Neural cell (in vitro differentiated cells): ENCODE measurements around the gene KCNAB1. TPM values are rescaled to one million over a fixed set of nuclear protein-coding genes. Genes with fewer than 3 reads are reported as not detected.

Source experiments
- H2AFZ ChIP-seq: fragments of 200-600, 300-800 bp; sonication (generic), shearing (Covaris generic); 2 replicates; pipeline ENCODE4 v1.6.0; 2014; ENCODE audit warnings: low read depth, mild to moderate bottlenecking, antibody characterized with exemption, low read length, moderate library complexity
- H3F3A ChIP-seq: fragments of 200-600 bp; shearing (Covaris generic); 2 replicates; pipeline ENCODE4 v1.6.1; 2016; ENCODE audit warnings: mild to moderate bottlenecking, moderate library complexity, mixed read lengths, antibody characterized with exemption, low read length; ENCODE audit not compliant: insufficient read depth, poor library complexity, severe bottlenecking
- H3K27ac ChIP-seq: fragments of 200-600, 300-800 bp; sonication (generic), shearing (Covaris generic); 2 replicates; pipeline ENCODE4 v1.5.1; 2014; ENCODE audit warnings: mild to moderate bottlenecking, low read length, moderate library complexity
- H3K27me3 ChIP-seq: fragments of 300-800, 200-600 bp; sonication (generic), shearing (Covaris generic); 2 replicates; pipeline ENCODE4 v1.6.0; 2014; ENCODE audit warnings: mild to moderate bottlenecking, low read depth, low read length, moderate library complexity; ENCODE audit not compliant: insufficient read depth
- H3K36me3 ChIP-seq: fragments of 300-800, 200-600 bp; sonication (generic), shearing (Covaris generic); 2 replicates; pipeline ENCODE4 v1.5.1; 2014; ENCODE audit warnings: mild to moderate bottlenecking, antibody characterized with exemption, low read length, moderate library complexity; ENCODE audit not compliant: insufficient read depth
- H3K4me2 ChIP-seq: fragments of 300-800, 200-600 bp; sonication (generic), shearing (Covaris generic); 2 replicates; pipeline ENCODE4 v1.6.0; 2014; ENCODE audit warnings: mild to moderate bottlenecking, low read length
- H3K4me3 ChIP-seq: fragments of 300-800, 200-600 bp; sonication (generic), shearing (Covaris generic); 2 replicates; pipeline ENCODE4 v1.5.1; 2014; ENCODE audit warnings: mild to moderate bottlenecking, low read length, moderate library complexity
- H3K79me2 ChIP-seq: fragments of 200-600 bp; shearing (Covaris generic); replicated peaks from 2 replicates; pipeline ENCODE4 v1.6.0; 2014; ENCODE audit warnings: mild to moderate bottlenecking, low read length, moderate library complexity; ENCODE audit not compliant: insufficient read depth
- H3K9ac ChIP-seq: fragments of 300-800, 200-600 bp; sonication (generic), shearing (Covaris generic); 2 replicates; pipeline ENCODE4 v1.6.1; 2016; ENCODE audit warnings: mild to moderate bottlenecking, low read length, mixed read lengths
- H3K9me2 ChIP-seq: fragments of 200-600 bp; shearing (Covaris generic); 2 replicates; pipeline ENCODE4 v1.6.1; 2016; ENCODE audit warnings: mild to moderate bottlenecking, low read length, mixed read lengths; ENCODE audit not compliant: insufficient read depth
- H3K9me3 ChIP-seq: fragments of 200-600, 300-800 bp; sonication (generic), shearing (Covaris generic); 2 replicates; pipeline ENCODE4 v1.6.1; 2016; ENCODE audit warnings: mild to moderate bottlenecking, mixed run types, low read length, moderate library complexity, mixed read lengths
- H4K20me1 ChIP-seq: fragments of 200-600 bp; shearing (Covaris generic); 2 replicates; pipeline ENCODE4 v1.6.1; 2016; ENCODE audit warnings: mild to moderate bottlenecking, mixed run types; ENCODE audit not compliant: insufficient read depth
- EP300 ChIP-seq: fragments of 450-650 bp; conservative IDR thresholded peaks from 2 replicates; pipeline ENCODE4 v1.6.1; 2014; ENCODE audit warnings: antibody characterized with exemption, mild to moderate bottlenecking, moderate library complexity; ENCODE audit not compliant: poor library complexity, severe bottlenecking
- EZH2 ChIP-seq: fragments of 200-600, 300-800 bp; shearing (Covaris generic), sonication (generic); IDR thresholded peaks from 2 replicates; pipeline ENCODE4 v1.6.1; 2014; ENCODE audit warnings: antibody characterized with exemption, low read length, borderline replicate concordance, mild to moderate bottlenecking; ENCODE audit not compliant: insufficient read depth, poor library complexity, severe bottlenecking
- MXI1 ChIP-seq: fragments of 450-650 bp; conservative IDR thresholded peaks from 2 replicates; pipeline ENCODE4 v1.6.1; 2014; ENCODE audit warnings: antibody characterized with exemption, mild to moderate bottlenecking; ENCODE audit not compliant: poor library complexity, severe bottlenecking
- POLR2AphosphoS5 ChIP-seq: IDR thresholded peaks from 2 replicates; pipeline ENCODE4 v1.6.1; 2012
- RAD21 ChIP-seq: fragments of 450-650 bp; conservative IDR thresholded peaks from 2 replicates; pipeline ENCODE4 v1.6.1; 2014; ENCODE audit warnings: antibody characterized with exemption, mild to moderate bottlenecking, moderate library complexity
- REST ChIP-seq: IDR thresholded peaks from 2 replicates; pipeline ENCODE4 v1.6.1; 2012; ENCODE audit warnings: borderline replicate concordance
- SMC3 ChIP-seq: fragments of 450-650 bp; conservative IDR thresholded peaks from 2 replicates; pipeline ENCODE4 v1.6.1; 2014; ENCODE audit warnings: antibody characterized with exemption, mild to moderate bottlenecking, moderate library complexity; ENCODE audit not compliant: poor library complexity
- TAF1 ChIP-seq: IDR thresholded peaks from 2 replicates; pipeline ENCODE4 v1.6.1; 2012; ENCODE audit warnings: low read depth
- polyA plus RNA-seq: library from polyadenylated mRNA; depleted of rRNA; stranded (reverse); fragments of >200 nt; gene quantifications from 2 replicates; pipeline ENCODE4 v1.2.3, GENCODE V29; 2014
- TF ChIP-seq, protein P1 (sequence below): fragments of 450-650 bp; IDR thresholded peaks from 2 replicates; pipeline ENCODE4 v1.5.1; 2014; ENCODE audit warnings: antibody characterized with exemption, mild to moderate bottlenecking, moderate library complexity; ENCODE audit not compliant: poor library complexity, severe bottlenecking

KCNAB1 gene
- polyA plus RNA-seq, 1 donor from 2014 or later = 14.9 TPM

GRCh38 chr3:156509189-156510174 lies 389.1 kb downstream of the KCNAB1 start:
- no peak overlapping the region for H3K4me2 ChIP-seq
- TF ChIP-seq MXI1 (no peak), RAD21 (peak; percentile 92), REST (no peak), EZH2 (no peak), EP300 (no peak), POLR2AphosphoS5 (no peak), SMC3 (peak; percentile 97), TAF1 (no peak)
- TF ChIP-seq, protein P1, sequence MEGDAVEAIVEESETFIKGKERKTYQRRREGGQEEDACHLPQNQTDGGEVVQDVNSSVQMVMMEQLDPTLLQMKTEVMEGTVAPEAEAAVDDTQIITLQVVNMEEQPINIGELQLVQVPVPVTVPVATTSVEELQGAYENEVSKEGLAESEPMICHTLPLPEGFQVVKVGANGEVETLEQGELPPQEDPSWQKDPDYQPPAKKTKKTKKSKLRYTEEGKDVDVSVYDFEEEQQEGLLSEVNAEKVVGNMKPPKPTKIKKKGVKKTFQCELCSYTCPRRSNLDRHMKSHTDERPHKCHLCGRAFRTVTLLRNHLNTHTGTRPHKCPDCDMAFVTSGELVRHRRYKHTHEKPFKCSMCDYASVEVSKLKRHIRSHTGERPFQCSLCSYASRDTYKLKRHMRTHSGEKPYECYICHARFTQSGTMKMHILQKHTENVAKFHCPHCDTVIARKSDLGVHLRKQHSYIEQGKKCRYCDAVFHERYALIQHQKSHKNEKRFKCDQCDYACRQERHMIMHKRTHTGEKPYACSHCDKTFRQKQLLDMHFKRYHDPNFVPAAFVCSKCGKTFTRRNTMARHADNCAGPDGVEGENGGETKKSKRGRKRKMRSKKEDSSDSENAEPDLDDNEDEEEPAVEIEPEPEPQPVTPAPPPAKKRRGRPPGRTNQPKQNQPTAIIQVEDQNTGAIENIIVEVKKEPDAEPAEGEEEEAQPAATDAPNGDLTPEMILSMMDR = peak; percentile 87
- no peak overlapping the region for H2AFZ ChIP-seq
- no peaks in the 10 kb centered on the region for H3K27me3 ChIP-seq
- H3K79me2 ChIP-seq = no peaks in the 10 kb centered on the region
- no peaks in the 10 kb centered on the region for H4K20me1 ChIP-seq
- no peak overlapping the region for H3K9ac ChIP-seq
- H3K9me3 ChIP-seq = no peaks in the 10 kb centered on the region
- H3K36me3 ChIP-seq = no peaks in the 10 kb centered on the region
- H3F3A ChIP-seq = no peaks in the 10 kb centered on the region
- no peaks in the 10 kb centered on the region for H3K9me2 ChIP-seq
- no peak overlapping the region for H3K4me3 ChIP-seq
- no peak overlapping the region for H3K27ac ChIP-seq

- TF ChIP-seq RAD21 (no peak), REST (no peak), EP300 (no peak), POLR2AphosphoS5 (no peak), TAF1 (no peak), SMC3 (no peak), EZH2 (no peak), MXI1 (no peak)
- TF ChIP-seq, protein P1 = no peak
- Histone ChIP-seq H3K9me2 (no peaks in the 10 kb centered on the region), H3K27me3 (no peaks in the 10 kb centered on the region), H3K9ac (no peak overlapping the region), H3K79me2 (no peaks in the 10 kb centered on the region), H3K4me3 (no peak overlapping the region), H4K20me1 (no peaks in the 10 kb centered on the region), H2AFZ (no peak overlapping the region), H3F3A (no peaks in the 10 kb centered on the region), H3K27ac (no peak overlapping the region), H3K9me3 (no peaks in the 10 kb centered on the region), H3K36me3 (no peaks in the 10 kb centered on the region), H3K4me2 (no peak overlapping the region)
These were observed 391.8 kb downstream of the KCNAB1 start for GRCh38 chr3:156511987-156512677.
